GM15510 (cell line): ENCODE data around the gene ROS1.

ENCODE experiments used
- POLR2A ChIP-seq: IDR thresholded peaks from 3 replicates; pipeline ENCODE4 v1.6.1; 2011; ENCODE audit warnings: borderline replicate concordance; ENCODE audit not compliant: insufficient read length; ENCODE audit errors: extremely low read depth

Gene ROS1

GRCh38 chr6:117448732-117449485 lies 23.2 kb upstream of the ROS1 start:
- no peak for TF ChIP-seq POLR2A

- no peak for TF ChIP-seq POLR2A
Observed at GRCh38 chr6:117448011-117448410, 22.3 kb upstream of the ROS1 start.

- no peak for TF ChIP-seq POLR2A
Observed at GRCh38 chr6:117446861-117447260, 21.1 kb upstream of the ROS1 start.

GRCh38 chr6:117444600-117444999 lies 18.9 kb upstream of the ROS1 start:
- no peak for TF ChIP-seq POLR2A

GRCh38 chr6:117441824-117442264 lies 16.1 kb upstream of the ROS1 start:
- TF ChIP-seq POLR2A: no peak

- no peak for TF ChIP-seq POLR2A
Observed at GRCh38 chr6:117440706-117441525, 15.2 kb upstream of the ROS1 start.

GRCh38 chr6:117432273-117432672 lies 6.5 kb upstream of the ROS1 start:
- TF ChIP-seq POLR2A: no peak

- TF ChIP-seq POLR2A: no peak
Observed at GRCh38 chr6:117423754-117424153, 2.0 kb downstream of the ROS1 start.

- TF ChIP-seq POLR2A: no peak
Observed at GRCh38 chr6:117418320-117418719, 7.4 kb downstream of the ROS1 start.

- no peak for TF ChIP-seq POLR2A
Observed at GRCh38 chr6:117417851-117418250, 7.9 kb downstream of the ROS1 start.

GRCh38 chr6:117414770-117415169 lies 11.0 kb downstream of the ROS1 start:
- no peak for TF ChIP-seq POLR2A

GRCh38 chr6:117411474-117411873 lies 14.3 kb downstream of the ROS1 start:
- no peak for TF ChIP-seq POLR2A

GRCh38 chr6:117409863-117410262 lies 15.9 kb downstream of the ROS1 start:
- no peak for TF ChIP-seq POLR2A

GRCh38 chr6:117409420-117409819 lies 16.3 kb downstream of the ROS1 start:
- no peak for TF ChIP-seq POLR2A

GRCh38 chr6:117404548-117404947 lies 21.2 kb downstream of the ROS1 start:
- no peak for TF ChIP-seq POLR2A

- no peak for TF ChIP-seq POLR2A
Observed at GRCh38 chr6:117401799-117402198, 23.9 kb downstream of the ROS1 start.
